Mucosa of descending colon (tissue), 3 donors: ENCODE measurements around the gene SEPHS2. TPM values are rescaled to one million over a fixed set of nuclear protein-coding genes. Genes with fewer than 3 reads are reported as not detected.

Experiments used
- ATAC-seq: fragments of 200-7000 bp; cut with Tn5 transposase; one replicate; pipeline ENCODE4 v1.9.1; 2020; ENCODE audit warnings: mild to moderate bottlenecking, moderate library complexity
- DNase-seq, 3 donors: peaks; one replicate each; pipeline ENCODE4 v3.0.0-alpha.2; 2020
- H3K36me3 ChIP-seq: fragments of 200-600 bp; one replicate; pipeline ENCODE4 v1.8.0; 2021; ENCODE audit warnings: low read depth, mild to moderate bottlenecking
- H3K4me1 ChIP-seq: fragments of 200-600 bp; one replicate; pipeline ENCODE4 v1.8.0; 2021; ENCODE audit warnings: low read depth, mild to moderate bottlenecking
- H3K4me3 ChIP-seq: fragments of 200-600 bp; one replicate; pipeline ENCODE4 v1.8.0; 2021; ENCODE audit warnings: mild to moderate bottlenecking
- H3K9me3 ChIP-seq: fragments of 200-600 bp; one replicate; pipeline ENCODE4 v1.8.0; 2021; ENCODE audit warnings: mild to moderate bottlenecking
- intact Hi-C, 2 donors: fragments of 100-400 bp; cut with DNase I in 1 of 2; cut with micrococcal nuclease in 1 of 2; formaldehyde crosslinking; loops; one replicate each; pipeline versions ENCODE4 v1.11.0 to v1.11.1; 2022; cut with DNase I, micrococcal nuclease
- total RNA-seq, 3 donors: library from RNA; stranded (reverse); fragmentation: NEBNext Ultra II Directional in 2 of 3; extraction: Animal tissue kit (Norgen Biotek cat#: 25700) in 2 of 3; gene quantifications; one replicate each; pipeline versions ENCODE4 v1.2.1 to v1.2.4, GENCODE V29; 2021 to 2023
- TF ChIP-seq, protein P1 (sequence below): fragments of 200-600 bp; IDR thresholded peaks from one replicate; pipeline ENCODE4 v1.8.0; 2022; ENCODE audit warnings: antibody characterized with exemption, mild to moderate bottlenecking
- donor health status: DM: no; HTN: no; CAD: no; lungs with moderate emphysema.
- donor health status: DM: no; HTN: no; CAD: no.
- donor health status: DM: no; HTN: yes; CAD: no.

SEPHS2 gene
- total RNA-seq, 3 donors from 2014 or later = 107 to 185 (median 142) TPM

DNA sequence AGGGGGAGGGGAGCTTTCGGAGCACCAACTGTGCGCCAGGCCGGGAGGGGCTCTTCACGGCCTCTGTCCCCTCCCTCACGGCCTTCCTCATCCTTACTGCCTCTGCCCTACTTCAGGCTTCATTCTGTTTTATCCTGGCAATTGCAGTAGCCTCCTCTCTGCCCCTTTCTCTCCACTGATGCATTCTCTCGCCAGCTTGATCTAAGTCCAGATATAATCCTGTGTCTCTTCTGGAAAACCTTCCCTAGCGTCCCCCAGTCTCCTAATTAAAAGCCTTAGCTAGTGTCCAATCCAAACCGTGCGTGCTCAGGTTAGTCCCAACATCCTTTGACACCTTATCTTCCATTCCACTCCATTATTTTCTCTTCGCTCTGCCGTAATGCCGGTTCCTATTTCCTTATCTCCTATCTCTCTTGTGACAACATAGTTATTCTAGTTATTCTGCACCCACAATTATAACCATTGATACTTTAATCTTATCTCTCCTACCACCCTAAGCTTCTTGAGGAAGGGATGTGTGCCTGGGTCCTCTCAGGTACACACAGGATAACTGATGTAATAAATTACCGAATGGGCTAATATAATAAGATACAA is 49.6 kb downstream of the SEPHS2 start:
- intact Hi-C loops = no loop called here
- Histone ChIP-seq H3K9me3 (no peaks in the 10 kb centered on the region), H3K4me1 (peaks cover 13% of the 10 kb centered on the region), H3K4me3 (peak overlapping the region; percentile 72), H3K36me3 (no peaks in the 10 kb centered on the region)
- ATAC-seq = no peak
- TF ChIP-seq, protein P1, sequence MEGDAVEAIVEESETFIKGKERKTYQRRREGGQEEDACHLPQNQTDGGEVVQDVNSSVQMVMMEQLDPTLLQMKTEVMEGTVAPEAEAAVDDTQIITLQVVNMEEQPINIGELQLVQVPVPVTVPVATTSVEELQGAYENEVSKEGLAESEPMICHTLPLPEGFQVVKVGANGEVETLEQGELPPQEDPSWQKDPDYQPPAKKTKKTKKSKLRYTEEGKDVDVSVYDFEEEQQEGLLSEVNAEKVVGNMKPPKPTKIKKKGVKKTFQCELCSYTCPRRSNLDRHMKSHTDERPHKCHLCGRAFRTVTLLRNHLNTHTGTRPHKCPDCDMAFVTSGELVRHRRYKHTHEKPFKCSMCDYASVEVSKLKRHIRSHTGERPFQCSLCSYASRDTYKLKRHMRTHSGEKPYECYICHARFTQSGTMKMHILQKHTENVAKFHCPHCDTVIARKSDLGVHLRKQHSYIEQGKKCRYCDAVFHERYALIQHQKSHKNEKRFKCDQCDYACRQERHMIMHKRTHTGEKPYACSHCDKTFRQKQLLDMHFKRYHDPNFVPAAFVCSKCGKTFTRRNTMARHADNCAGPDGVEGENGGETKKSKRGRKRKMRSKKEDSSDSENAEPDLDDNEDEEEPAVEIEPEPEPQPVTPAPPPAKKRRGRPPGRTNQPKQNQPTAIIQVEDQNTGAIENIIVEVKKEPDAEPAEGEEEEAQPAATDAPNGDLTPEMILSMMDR = no peak
- DNase-seq = no peak

DNA sequence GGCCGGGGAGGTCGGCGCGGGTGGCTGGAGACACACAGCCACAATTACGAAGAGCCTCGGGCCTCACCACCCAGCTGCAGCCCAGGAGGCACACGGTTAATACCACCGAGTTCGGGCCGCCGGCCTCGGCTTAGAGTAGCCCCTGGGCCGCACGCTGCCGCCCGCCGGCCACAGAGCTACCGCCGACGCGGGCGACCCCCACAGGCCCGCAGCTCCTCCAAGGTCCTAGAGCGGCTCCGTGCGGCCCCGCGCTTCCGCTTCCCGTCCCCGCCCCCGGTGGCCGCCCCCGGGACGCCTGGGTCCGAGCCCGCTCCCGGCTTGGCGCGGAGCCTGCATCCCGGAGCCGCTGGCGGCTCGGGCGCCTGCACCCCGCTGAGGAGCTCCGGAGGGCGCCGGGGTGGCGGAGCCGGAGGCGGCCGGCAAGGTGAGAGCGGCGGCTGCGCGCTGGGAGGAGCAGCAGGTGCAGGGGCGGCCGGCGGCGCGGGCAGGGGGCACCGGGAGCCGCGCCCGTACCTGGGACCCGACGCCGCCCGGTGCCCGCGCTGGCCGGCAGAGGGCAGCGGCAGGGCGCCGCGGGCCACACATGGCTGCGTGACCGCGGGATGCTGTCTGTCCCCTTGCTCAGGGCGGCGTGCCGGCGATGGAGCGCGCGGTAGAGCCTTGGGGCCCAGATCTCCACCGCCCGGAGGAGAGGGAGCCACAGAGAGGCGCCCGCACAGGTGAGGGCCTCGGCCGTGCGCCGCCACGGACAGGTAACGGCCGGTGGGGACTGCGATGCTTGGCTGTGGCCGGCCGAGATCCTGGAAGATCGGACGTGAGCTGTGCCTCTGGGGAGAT is 50.3 kb downstream of the SEPHS2 start, which contains the start of gene ZNF48:
Gene ZNF48 (plus strand): TSS at position 266 of the 837 bp plus-strand sequence. CDS start 375 bp downstream, at position 641.
- Histone ChIP-seq H3K4me3 (peak within 1 kb of the TSS; percentile 72), H3K4me1 (peaks cover 13% of the 10 kb centered on the region), H3K36me3 (no peaks in the 10 kb centered on the region), H3K9me3 (no peaks in the 10 kb centered on the region)
- intact Hi-C loops = no loop called here
- TF ChIP-seq, protein P1 = peak; percentile 44
- peak; percentile 92 for ATAC-seq
- peak; percentile 86 to 90 (median 88) for DNase-seq

DNA sequence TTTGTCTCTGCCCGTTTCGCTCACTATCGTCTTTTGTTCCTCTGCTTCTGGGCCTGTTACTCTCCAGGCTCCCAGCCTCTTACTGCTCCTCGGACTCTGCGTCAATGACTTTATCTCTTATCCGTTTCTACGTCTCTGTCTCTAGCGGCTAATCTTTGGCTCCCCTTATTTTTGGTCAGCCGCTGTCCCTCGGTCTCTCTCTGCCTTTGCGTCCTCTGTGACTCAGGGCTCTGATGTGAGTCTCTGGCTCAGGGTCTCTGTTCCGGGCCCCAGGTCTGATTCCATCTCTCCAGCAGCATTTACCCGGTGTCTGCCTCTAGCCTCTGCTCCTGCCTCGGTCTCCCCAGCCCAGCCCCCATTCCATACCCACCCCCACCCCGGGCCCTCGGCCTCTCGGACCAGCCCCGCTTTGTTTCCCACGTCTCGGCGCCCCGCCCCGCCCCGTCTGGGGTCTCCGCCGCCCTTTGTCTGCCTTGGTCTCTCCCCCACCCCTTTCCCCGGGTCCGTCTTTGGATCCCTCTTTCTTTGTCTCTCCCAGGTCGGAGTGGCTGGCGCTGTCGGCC is 51.0 kb downstream of the SEPHS2 start:
- intact Hi-C loops = no loop called here
- DNase-seq = no peak
- Histone ChIP-seq H3K4me3 (peak overlapping the region; percentile 72), H3K9me3 (no peaks in the 10 kb centered on the region), H3K4me1 (peaks cover 13% of the 10 kb centered on the region), H3K36me3 (no peaks in the 10 kb centered on the region)
- TF ChIP-seq, protein P1 = no peak
- no peak for ATAC-seq

Other genes with a start within 250 kb of the SEPHS2 start
- 10 to 100 TPM; 37.1 to 96.5 (median 66.7) TPM for gene SULT1A3, start 246.6 kb downstream of the SEPHS2 start, total RNA-seq
- gene NPIPB13, start 197.4 kb downstream of the SEPHS2 start, total RNA-seq = 10 to 100 TPM; 15.3 to 28.5 (median 21.7) TPM
- gene CD2BP2, start 90.6 kb downstream of the SEPHS2 start, total RNA-seq = 10 to 100 TPM; 53.4 to 57.9 (median 53.5) TPM
- 10 to 100 TPM; 46.4 to 48.8 (median 47.5) TPM for gene TBC1D10B, start 75.4 kb downstream of the SEPHS2 start, total RNA-seq
- gene MYL11, start 71.1 kb downstream of the SEPHS2 start, total RNA-seq = 1 to 10 TPM in 2 of 3 donors, not detected in 1; 1.1 to 1.6 TPM
- gene SEPTIN1, start 63.3 kb downstream of the SEPHS2 start, total RNA-seq = 1 to 10 TPM; 5.6 to 6.1 (median 6.0) TPM
- 10 to 100 TPM in 1 of 3 donors, 1 to 10 TPM in 2; 6.5 to 13.7 (median 6.6) TPM for gene ZNF48, start 50.5 kb downstream of the SEPHS2 start, total RNA-seq
- gene ZNF771, start 38.3 kb downstream of the SEPHS2 start, total RNA-seq = 10 to 100 TPM in 1 of 3 donors, 1 to 10 TPM in 2; 3.8 to 11.6 (median 4.3) TPM
- gene DCTPP1, start 15.8 kb downstream of the SEPHS2 start, total RNA-seq = 10 to 100 TPM; 43.7 to 95.8 (median 89.1) TPM
- 10 to 100 TPM in 1 of 3 donors, 1 to 10 TPM in 2; 8.1 to 14.8 (median 8.5) TPM for gene ITGAL, start 26.9 kb upstream of the SEPHS2 start, total RNA-seq
- 10 to 100 TPM; 53.9 to 70.1 (median 65.9) TPM for gene ZNF768, start 80.7 kb upstream of the SEPHS2 start, total RNA-seq
- gene ZNF747, start 89.0 kb upstream of the SEPHS2 start, total RNA-seq = 10 to 100 TPM in 2 of 3 donors, 1 to 10 TPM in 1; 9.2 to 13.8 (median 10.5) TPM
- gene ZNF764, start 112.5 kb upstream of the SEPHS2 start, total RNA-seq = 10 to 100 TPM; 11.2 to 20.2 (median 12.7) TPM
- 10 to 100 TPM; 17.0 to 23.0 (median 20.7) TPM for gene ZNF688, start 125.8 kb upstream of the SEPHS2 start, total RNA-seq
- 10 to 100 TPM; 14.7 to 28.4 (median 24.8) TPM for gene ZNF785, start 139.8 kb upstream of the SEPHS2 start, total RNA-seq
- gene ZNF689, start 164.5 kb upstream of the SEPHS2 start, total RNA-seq = 10 to 100 TPM in 2 of 3 donors, 1 to 10 TPM in 1; 7.6 to 10.7 (median 10.5) TPM
- 10 to 100 TPM; 42.1 to 65.6 (median 45.6) TPM for gene PRR14, start 205.1 kb upstream of the SEPHS2 start, total RNA-seq
- 10 to 100 TPM; 82.6 to 97.1 (median 85.8) TPM for gene FBRS, start 212.6 kb upstream of the SEPHS2 start, total RNA-seq